Amniotic epithelial cell (primary cell): ENCODE data around the gene CHCHD6.
A peak's percentile ranks its signal among the peaks of the same experiment; 100 is the strongest.

ENCODE experiments used
- DNase-seq: peaks from one replicate; pipeline ENCODE4 v3.0.0-alpha.2; 2010; ENCODE audit warnings: low read depth

CHCHD6 gene

GRCh38 chr3:126922466-126922865 lies 218.4 kb downstream of the CHCHD6 start:
- DNase-seq: no peak

- DNase-seq: no peak
These were observed 219.4 kb downstream of the CHCHD6 start for GRCh38 chr3:126923423-126923822.

GRCh38 chr3:126923895-126924294 lies 219.9 kb downstream of the CHCHD6 start:
- no peak for DNase-seq

GRCh38 chr3:126924458-126924857 lies 220.4 kb downstream of the CHCHD6 start:
- peak; percentile 37 for DNase-seq

GRCh38 chr3:126925411-126926171 lies 221.6 kb downstream of the CHCHD6 start:
- DNase-seq: no peak

- DNase-seq: peak; percentile 85
These were observed 222.8 kb downstream of the CHCHD6 start for GRCh38 chr3:126926684-126927400.

GRCh38 chr3:126927401-126927750 lies 223.3 kb downstream of the CHCHD6 start:
- DNase-seq: no peak

GRCh38 chr3:126927846-126928245 lies 223.8 kb downstream of the CHCHD6 start:
- DNase-seq: no peak

- no peak for DNase-seq
These were observed 225.0 kb downstream of the CHCHD6 start for GRCh38 chr3:126928921-126929474.

GRCh38 chr3:126930936-126931600 lies 227.0 kb downstream of the CHCHD6 start:
- no peak for DNase-seq

GRCh38 chr3:126931806-126932187 lies 227.8 kb downstream of the CHCHD6 start:
- no peak for DNase-seq

GRCh38 chr3:126932188-126932931 lies 228.3 kb downstream of the CHCHD6 start:
- DNase-seq: no peak

- peak; percentile 78 for DNase-seq
These were observed 230.0 kb downstream of the CHCHD6 start for GRCh38 chr3:126934031-126934531.

GRCh38 chr3:126934991-126935390 lies 231.0 kb downstream of the CHCHD6 start:
- no peak for DNase-seq

GRCh38 chr3:126935756-126936509 lies 231.9 kb downstream of the CHCHD6 start:
- DNase-seq: no peak

GRCh38 chr3:126936853-126937425 lies 232.9 kb downstream of the CHCHD6 start:
- DNase-seq: no peak

- no peak for DNase-seq
These were observed 233.5 kb downstream of the CHCHD6 start for GRCh38 chr3:126937533-126937932.

GRCh38 chr3:126937973-126938372 lies 233.9 kb downstream of the CHCHD6 start:
- no peak for DNase-seq

GRCh38 chr3:126938520-126939337 lies 234.7 kb downstream of the CHCHD6 start:
- no peak for DNase-seq

- no peak for DNase-seq
These were observed 235.3 kb downstream of the CHCHD6 start for GRCh38 chr3:126939338-126939718.
